ENCODE results near the gene TRMT61B.

GRCh38 chr2:28802975-28803429 lies 67.1 kb downstream of the TRMT61B start:
- TF ChIP-seq POLR2A (IDR thresholded peaks at IDR 0.05; ENCODE audit: low read length) (no peak), GATA1 (IDR thresholded peaks at IDR 0.05; ENCODE audit: low read depth, low read length) (no peak)

All from erythroblast (primary cell).